ENCODE data around the gene SPATA1.

GRCh38 chr1:84476225-84476624 lies 30.0 kb upstream of the SPATA1 start:
- TF ChIP-seq CTCF (IDR thresholded peaks at IDR 0.05; ENCODE audit: low read depth, low read length) (no peak), EZH2phosphoT487 (IDR thresholded peaks at IDR 0.05; ENCODE audit: low read depth) (no peak)
